ENCODE data around the gene SLCO3A1.

The SLCO3A1 gene

GRCh38 chr15:91940496-91941381, 87.2 kb downstream of the SLCO3A1 start (continued):
- TF ChIP-seq ZNF391 (tag by site-specific recombination; IDR thresholded peaks at IDR 0.05; ENCODE audit: borderline replicate concordance, low read depth) (no peak), MEIS1 (CRISPR knock-in tag; IDR thresholded peaks at IDR 0.05; ENCODE audit: borderline replicate concordance) (no peak), ZBTB8A (tag by site-specific recombination; IDR thresholded peaks at IDR 0.05) (no peak), ZNF555 (tag by site-specific recombination; conservative IDR thresholded peaks at IDR 0.05) (no peak), ZNF133 (tag by site-specific recombination; IDR thresholded peaks at IDR 0.05) (no peak), ZNF26 (tag by site-specific recombination; IDR thresholded peaks at IDR 0.05) (no peak), PRDM10 (tag by site-specific recombination; IDR thresholded peaks at IDR 0.05) (peak; percentile 16; the same call in 1 of the 2 replicates), HIC1 (tag by site-specific recombination; IDR thresholded peaks at IDR 0.05) (no peak), ZNF280C (tag by site-specific recombination; IDR thresholded peaks at IDR 0.05) (no peak), FEZF1 (tag by site-specific recombination; IDR thresholded peaks at IDR 0.05) (peak; percentile 42; the same call in 1 of the 2 replicates), PBX3 (CRISPR knock-in tag; IDR thresholded peaks at IDR 0.05) (no peak), ZNF488 (tag by site-specific recombination; IDR thresholded peaks at IDR 0.05) (no peak), ZNF792 (tag by site-specific recombination; IDR thresholded peaks at IDR 0.05) (no peak), ZNF639 (tag by site-specific recombination; IDR thresholded peaks at IDR 0.05) (no peak), ZNF10 (tag by site-specific recombination; IDR thresholded peaks at IDR 0.05) (no peak), CTCF (tag by site-specific recombination; IDR thresholded peaks at IDR 0.05) (no peak), ELK4 (IDR thresholded peaks at IDR 0.05; ENCODE audit: borderline replicate concordance, low read depth, low read length) (no peak), ZNF600 (tag by site-specific recombination; IDR thresholded peaks at IDR 0.05) (no peak), OVOL3 (tag by site-specific recombination; IDR thresholded peaks at IDR 0.05) (no peak), ZSCAN23 (tag by site-specific recombination; IDR thresholded peaks at IDR 0.05) (no peak), ZNF174 (tag by site-specific recombination; IDR thresholded peaks at IDR 0.05) (no peak)
